Measurements from ENCODE around the gene CTNNBIP1.
"Not testable (repeated sequence)": the region's sequence is repeated elsewhere in the genome, so short reads cannot be mapped to it uniquely, and the experiment has no call there.

The CTNNBIP1 gene

GRCh38 chr1:9910076-9910422 lies at the start of gene CTNNBIP1:
Gene CTNNBIP1 (minus strand): TSS chr1:9910269. CDS start chr1:9872064, 38,205 bp downstream.
- DNase-seq (ENCODE audit: low spot score) = no peak

GRCh38 chr1:9957726-9958125 lies 47.7 kb upstream of the CTNNBIP1 start:
- no peak for DNase-seq (ENCODE audit: low spot score)

GRCh38 chr1:9946315-9946714 lies 36.2 kb upstream of the CTNNBIP1 start:
- no peak for DNase-seq (ENCODE audit: low spot score)

GRCh38 chr1:9942939-9943788 lies 33.1 kb upstream of the CTNNBIP1 start, which contains the start of the genes LZIC and NMNAT1:
Gene LZIC (minus strand): TSS chr1:9943391. CDS start chr1:9936619, 6,772 bp downstream.
Gene NMNAT1 (plus strand): TSS chr1:9943475. CDS start chr1:9972074, 28,599 bp downstream.
- DNase-seq (ENCODE audit: low spot score) = peak; percentile 95

- DNase-seq (ENCODE audit: low spot score) = peak; percentile 22
Measured at GRCh38 chr1:9942399-9942938, 32.4 kb upstream of the CTNNBIP1 start.

- DNase-seq (ENCODE audit: low spot score) = peak; percentile 86
Measured at GRCh38 chr1:9929431-9930385, 19.6 kb upstream of the CTNNBIP1 start.

- no peak for DNase-seq (ENCODE audit: low spot score)
Measured at GRCh38 chr1:9927259-9927658, 17.2 kb upstream of the CTNNBIP1 start.

- DNase-seq (ENCODE audit: low spot score) = no peak
Measured at GRCh38 chr1:9922342-9922741, 12.3 kb upstream of the CTNNBIP1 start.

- no peak for DNase-seq (ENCODE audit: low spot score)
Measured at GRCh38 chr1:9920606-9921005, 10.5 kb upstream of the CTNNBIP1 start.

GRCh38 chr1:9917901-9918300 lies 7.8 kb upstream of the CTNNBIP1 start:
- DNase-seq (ENCODE audit: low spot score) = no peak

- not testable (repeated sequence) for DNase-seq (ENCODE audit: low spot score)
Measured at GRCh38 chr1:9917495-9917894, 7.4 kb upstream of the CTNNBIP1 start.

GRCh38 chr1:9916452-9916851 lies 6.4 kb upstream of the CTNNBIP1 start:
- DNase-seq (ENCODE audit: low spot score) = no peak

- peak; percentile 40 for DNase-seq (ENCODE audit: low spot score)
Measured at GRCh38 chr1:9914610-9914937, 4.5 kb upstream of the CTNNBIP1 start.

GRCh38 chr1:9912264-9912936 lies 2.3 kb upstream of the CTNNBIP1 start:
- DNase-seq (ENCODE audit: low spot score) = no peak

GRCh38 chr1:9910423-9911178 lies 532 bp upstream of the CTNNBIP1 start:
- DNase-seq (ENCODE audit: low spot score) = peak; percentile 100

GRCh38 chr1:9909234-9910046 lies 629 bp downstream of the CTNNBIP1 start:
- DNase-seq (ENCODE audit: low spot score) = no peak

GRCh38 chr1:9908871-9909233 lies 1.2 kb downstream of the CTNNBIP1 start:
- DNase-seq (ENCODE audit: low spot score) = no peak

- no peak for DNase-seq (ENCODE audit: low spot score)
Measured at GRCh38 chr1:9907441-9907840, 2.6 kb downstream of the CTNNBIP1 start.

GRCh38 chr1:9906466-9906865 lies 3.6 kb downstream of the CTNNBIP1 start:
- no peak for DNase-seq (ENCODE audit: low spot score)

GRCh38 chr1:9905010-9905409 lies 5.1 kb downstream of the CTNNBIP1 start:
- DNase-seq (ENCODE audit: low spot score) = no peak
